Muscle layer of duodenum (tissue), 2 donors: Measurements from ENCODE around the gene ACTL9.
"Not testable (repeated sequence)": the region's sequence is repeated elsewhere in the genome, so short reads cannot be mapped to it uniquely, and the experiment has no call there.

ENCODE experiments used
- H3K27ac ChIP-seq: one replicate; pipeline ENCODE4 v1.7.0; 2013; ENCODE audit warnings: mild to moderate bottlenecking, low read length
- H3K27me3 ChIP-seq: one replicate; pipeline ENCODE4 v1.7.0; 2013; ENCODE audit warnings: low read depth, mild to moderate bottlenecking, control low read depth, low read length
- H3K36me3 ChIP-seq, 2 donors: one replicate each; pipeline ENCODE4 v1.7.0; 2013; ENCODE audit warnings: low read length in 2 of 2, control low read depth in 1 of 2, mild to moderate bottlenecking in 1 of 2; ENCODE audit not compliant: insufficient read depth in 2 of 2, control insufficient read depth in 1 of 2
- H3K4me1 ChIP-seq, 2 donors: one replicate each; pipeline ENCODE4 v1.7.0; 2013; ENCODE audit warnings: low read length in 2 of 2, mild to moderate bottlenecking in 2 of 2, control low read depth in 1 of 2, moderate library complexity in 1 of 2; ENCODE audit not compliant: insufficient read depth in 2 of 2, control insufficient read depth in 1 of 2
- H3K4me3 ChIP-seq, 2 donors: one replicate each; pipeline ENCODE4 v1.7.0; 2013; ENCODE audit warnings: low read length in 2 of 2, low read depth in 1 of 2, mild to moderate bottlenecking in 1 of 2
- H3K9me3 ChIP-seq, 2 donors: one replicate each; pipeline ENCODE4 v1.7.0; 2013; ENCODE audit warnings: low read length in 2 of 2, control low read depth in 1 of 2, mild to moderate bottlenecking in 1 of 2; ENCODE audit not compliant: control insufficient read depth in 1 of 2
- donor health status: healthy.

Gene ACTL9

GRCh38 chr19:8698433-8699063 is at the start of gene ACTL9:
ACTL9 (minus strand) TSS chr19:8698795; CDS start chr19:8698701, 94 bp downstream.
- Histone ChIP-seq H3K27me3 (no peaks in the 10 kb centered on the region), H3K4me3 (no peak within 1 kb of the TSS), H3K4me1 (no peaks in the 10 kb centered on the region), H3K9me3 (no peaks in the 10 kb centered on the region), H3K27ac (no peak within 1 kb of the TSS), H3K36me3 (no peaks in the 10 kb centered on the region)

GRCh38 chr19:8739291-8740065 is 40.9 kb upstream of the ACTL9 start:
- not testable (repeated sequence) for H3K4me1 ChIP-seq, H3K27ac ChIP-seq, H3K9me3 ChIP-seq, H3K27me3 ChIP-seq, H3K4me3 ChIP-seq, H3K36me3 ChIP-seq

GRCh38 chr19:8738377-8738776 is 39.8 kb upstream of the ACTL9 start:
- H3K9me3 ChIP-seq, result no peaks in the 10 kb centered on the region
- no peaks in the 10 kb centered on the region for H3K4me1 ChIP-seq
- H3K36me3 ChIP-seq, result no peaks in the 10 kb centered on the region
- H3K4me3 ChIP-seq, result no peak overlapping the region
- H3K27me3 ChIP-seq, result no peaks in the 10 kb centered on the region
- no peak overlapping the region for H3K27ac ChIP-seq

- H3K36me3 ChIP-seq, result no peaks in the 10 kb centered on the region
- no peaks in the 10 kb centered on the region for H3K27me3 ChIP-seq
- H3K4me3 ChIP-seq, result no peak overlapping the region
- H3K4me1 ChIP-seq, result no peaks in the 10 kb centered on the region
- no peaks in the 10 kb centered on the region for H3K9me3 ChIP-seq
- H3K27ac ChIP-seq, result no peak overlapping the region
Measured at GRCh38 chr19:8731428-8732169, 33.0 kb upstream of the ACTL9 start.

- H3K4me1 ChIP-seq, result no peaks in the 10 kb centered on the region
- no peak overlapping the region for H3K27ac ChIP-seq
- H3K4me3 ChIP-seq, result no peak overlapping the region
- H3K27me3 ChIP-seq, result no peaks in the 10 kb centered on the region
- H3K9me3 ChIP-seq, result peaks cover 0 to 2% of the 10 kb centered on the region in 2 donors
- no peaks in the 10 kb centered on the region for H3K36me3 ChIP-seq
Measured at GRCh38 chr19:8724276-8724675, 25.7 kb upstream of the ACTL9 start.

GRCh38 chr19:8722032-8722431 is 23.4 kb upstream of the ACTL9 start:
- H3K4me3 ChIP-seq, result no peak overlapping the region
- no peaks in the 10 kb centered on the region for H3K4me1 ChIP-seq
- H3K9me3 ChIP-seq, result peaks cover 0 to 7% of the 10 kb centered on the region in 2 donors
- no peaks in the 10 kb centered on the region for H3K36me3 ChIP-seq
- H3K27me3 ChIP-seq, result no peaks in the 10 kb centered on the region
- H3K27ac ChIP-seq, result no peak overlapping the region

GRCh38 chr19:8721334-8721733 is 22.7 kb upstream of the ACTL9 start, which contains the start of gene OR2Z1:
OR2Z1 (plus strand) TSS chr19:8721634; CDS start chr19:8731029, 9,395 bp downstream.
- H3K27ac ChIP-seq, result no peak within 1 kb of the TSS
- H3K36me3 ChIP-seq, result no peaks in the 10 kb centered on the region
- H3K27me3 ChIP-seq, result no peaks in the 10 kb centered on the region

GRCh38 chr19:8710337-8710736 is 11.7 kb upstream of the ACTL9 start:
- H3K36me3 ChIP-seq, H3K4me3 ChIP-seq, H3K27ac ChIP-seq, H3K27me3 ChIP-seq, H3K4me1 ChIP-seq: not testable (repeated sequence)
- H3K9me3 ChIP-seq, result peaks cover 2 to 13% of the 10 kb centered on the region in 2 donors

More at GRCh38 chr19:8721334-8721733, 22.7 kb upstream of the ACTL9 start, which contains the start of gene OR2Z1:
- Histone ChIP-seq H3K4me1 (no peaks in the 10 kb centered on the region), H3K4me3 (no peak within 1 kb of the TSS), H3K9me3 (peaks cover 0 to 6% of the 10 kb centered on the region in 2 donors)

GRCh38 chr19:8705742-8706141 is 7.1 kb upstream of the ACTL9 start:
- Histone ChIP-seq H3K27ac (no peak overlapping the region), H3K36me3 (no peaks in the 10 kb centered on the region), H3K9me3 (no peaks in the 10 kb centered on the region), H3K27me3 (no peaks in the 10 kb centered on the region), H3K4me3 (no peak overlapping the region), H3K4me1 (no peaks in the 10 kb centered on the region)

- H3K9me3 ChIP-seq, H3K36me3 ChIP-seq, H3K4me1 ChIP-seq, H3K27ac ChIP-seq, H3K27me3 ChIP-seq, H3K4me3 ChIP-seq: not testable (repeated sequence)
Measured at GRCh38 chr19:8705304-8705703, 6.7 kb upstream of the ACTL9 start.

GRCh38 chr19:8703223-8703622 is 4.6 kb upstream of the ACTL9 start:
- H3K27me3 ChIP-seq, result no peaks in the 10 kb centered on the region
- H3K36me3 ChIP-seq, result no peaks in the 10 kb centered on the region
- H3K9me3 ChIP-seq, result no peaks in the 10 kb centered on the region
- no peak overlapping the region for H3K4me3 ChIP-seq
- no peaks in the 10 kb centered on the region for H3K4me1 ChIP-seq
- no peak overlapping the region for H3K27ac ChIP-seq
